WTC11 (cell line): ENCODE measurements around the gene CYP11A1.

Source experiments
- CREB1 ChIP-seq: sonication (generic); formaldehyde crosslinking; IDR thresholded peaks from 2 replicates; pipeline ENCODE4 v1.8.0; 2023; ENCODE audit warnings: mild to moderate bottlenecking, missing genetic modification reagents
- ELF4 ChIP-seq: sonication (generic); formaldehyde crosslinking; IDR thresholded peaks from 2 replicates; pipeline ENCODE4 v1.8.1; 2022; ENCODE audit warnings: low read depth, mild to moderate bottlenecking, moderate library complexity, missing genetic modification reagents
- FOXK1 ChIP-seq: sonication (generic); formaldehyde crosslinking; IDR thresholded peaks from 2 replicates; pipeline ENCODE4 v1.8.0; 2022; ENCODE audit warnings: mild to moderate bottlenecking, moderate library complexity, missing genetic modification reagents
- ZNF317 ChIP-seq: sonication (generic); formaldehyde crosslinking; IDR thresholded peaks from 2 replicates; pipeline ENCODE4 v1.8.1; 2023; ENCODE audit warnings: low read depth, mild to moderate bottlenecking, moderate library complexity, missing genetic modification reagents, borderline replicate concordance
- ZNF423 ChIP-seq: fragments of 250-450 bp; sonication (Bioruptor Pico); IDR thresholded peaks from 2 replicates; pipeline ENCODE4 v2.1.2; 2022; ENCODE audit warnings: mild to moderate bottlenecking, moderate library complexity
- TF ChIP-seq, protein P1 (sequence below): fragments of 200-600 bp; IDR thresholded peaks from 2 replicates; pipeline ENCODE4 v1.8.0; 2022; ENCODE audit warnings: antibody characterized with exemption
- TF ChIP-seq, protein P2 (sequence below): fragments of 250-450 bp; sonication (Bioruptor Pico); IDR thresholded peaks from 2 replicates; pipeline ENCODE4 v1.9.0; 2021; ENCODE audit warnings: moderate library complexity, mild to moderate bottlenecking, inconsistent platforms, borderline replicate concordance
- TF ChIP-seq, protein P3 (sequence below): sonication (generic); formaldehyde crosslinking; IDR thresholded peaks from 2 replicates; pipeline ENCODE4 v1.8.1; 2023; ENCODE audit warnings: mild to moderate bottlenecking, missing genetic modification reagents, moderate library complexity
- TF ChIP-seq, protein P4 (sequence below): fragments of 250-450 bp; sonication (Bioruptor Pico); IDR thresholded peaks from 2 replicates; pipeline ENCODE4 v1.9.0; 2021; ENCODE audit warnings: mild to moderate bottlenecking, borderline replicate concordance
- TF ChIP-seq, protein P5 (sequence below): sonication (generic); formaldehyde crosslinking; conservative IDR thresholded peaks from 2 replicates; pipeline ENCODE4 v1.8.1; 2022; ENCODE audit warnings: mild to moderate bottlenecking, missing genetic modification reagents
- TF ChIP-seq, protein P6 (sequence below): sonication (generic); formaldehyde crosslinking; conservative IDR thresholded peaks from 2 replicates; pipeline ENCODE4 v1.8.1; 2023; ENCODE audit warnings: mild to moderate bottlenecking, low read depth, missing genetic modification reagents, moderate library complexity

DNA sequence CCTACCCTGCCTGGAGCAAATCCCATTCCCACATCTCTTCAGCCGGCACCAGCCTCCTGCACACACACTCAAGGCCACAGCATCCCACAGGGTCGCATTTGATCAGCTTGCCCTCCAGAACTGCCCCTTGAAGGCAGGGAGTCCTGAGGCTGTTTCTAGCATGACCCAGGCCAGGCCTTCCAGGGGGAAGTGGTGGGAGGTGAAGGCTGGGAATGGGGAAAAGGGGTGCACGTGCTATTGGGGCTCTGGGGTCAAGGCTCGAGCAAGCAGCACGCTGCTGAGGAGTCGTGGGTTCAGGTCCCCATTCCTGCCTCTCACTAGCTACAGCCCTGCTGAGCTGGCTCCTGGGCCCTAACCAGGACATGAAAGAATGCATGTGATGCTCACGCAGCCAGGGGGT, 41.4 kb upstream of the CYP11A1 start:
- no peak for TF ChIP-seq CREB1
- TF ChIP-seq, protein P1, sequence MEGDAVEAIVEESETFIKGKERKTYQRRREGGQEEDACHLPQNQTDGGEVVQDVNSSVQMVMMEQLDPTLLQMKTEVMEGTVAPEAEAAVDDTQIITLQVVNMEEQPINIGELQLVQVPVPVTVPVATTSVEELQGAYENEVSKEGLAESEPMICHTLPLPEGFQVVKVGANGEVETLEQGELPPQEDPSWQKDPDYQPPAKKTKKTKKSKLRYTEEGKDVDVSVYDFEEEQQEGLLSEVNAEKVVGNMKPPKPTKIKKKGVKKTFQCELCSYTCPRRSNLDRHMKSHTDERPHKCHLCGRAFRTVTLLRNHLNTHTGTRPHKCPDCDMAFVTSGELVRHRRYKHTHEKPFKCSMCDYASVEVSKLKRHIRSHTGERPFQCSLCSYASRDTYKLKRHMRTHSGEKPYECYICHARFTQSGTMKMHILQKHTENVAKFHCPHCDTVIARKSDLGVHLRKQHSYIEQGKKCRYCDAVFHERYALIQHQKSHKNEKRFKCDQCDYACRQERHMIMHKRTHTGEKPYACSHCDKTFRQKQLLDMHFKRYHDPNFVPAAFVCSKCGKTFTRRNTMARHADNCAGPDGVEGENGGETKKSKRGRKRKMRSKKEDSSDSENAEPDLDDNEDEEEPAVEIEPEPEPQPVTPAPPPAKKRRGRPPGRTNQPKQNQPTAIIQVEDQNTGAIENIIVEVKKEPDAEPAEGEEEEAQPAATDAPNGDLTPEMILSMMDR, result no peak
- TF ChIP-seq ZNF317, result no peak
- no peak for TF ChIP-seq ZNF423 (CRISPR knock-in tag)
- TF ChIP-seq, protein P2, sequence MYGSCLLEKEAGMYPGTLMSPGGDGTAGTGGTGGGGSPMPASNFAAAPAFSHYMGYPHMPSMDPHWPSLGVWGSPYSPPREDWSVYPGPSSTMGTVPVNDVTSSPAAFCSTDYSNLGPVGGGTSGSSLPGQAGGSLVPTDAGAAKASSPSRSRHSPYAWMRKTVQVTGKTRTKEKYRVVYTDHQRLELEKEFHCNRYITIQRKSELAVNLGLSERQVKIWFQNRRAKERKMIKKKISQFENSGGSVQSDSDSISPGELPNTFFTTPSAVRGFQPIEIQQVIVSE (CRISPR knock-in tag), result no peak
- TF ChIP-seq, protein P3, sequence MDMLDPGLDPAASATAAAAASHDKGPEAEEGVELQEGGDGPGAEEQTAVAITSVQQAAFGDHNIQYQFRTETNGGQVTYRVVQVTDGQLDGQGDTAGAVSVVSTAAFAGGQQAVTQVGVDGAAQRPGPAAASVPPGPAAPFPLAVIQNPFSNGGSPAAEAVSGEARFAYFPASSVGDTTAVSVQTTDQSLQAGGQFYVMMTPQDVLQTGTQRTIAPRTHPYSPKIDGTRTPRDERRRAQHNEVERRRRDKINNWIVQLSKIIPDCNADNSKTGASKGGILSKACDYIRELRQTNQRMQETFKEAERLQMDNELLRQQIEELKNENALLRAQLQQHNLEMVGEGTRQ (CRISPR knock-in tag), result no peak
- TF ChIP-seq, protein P4, sequence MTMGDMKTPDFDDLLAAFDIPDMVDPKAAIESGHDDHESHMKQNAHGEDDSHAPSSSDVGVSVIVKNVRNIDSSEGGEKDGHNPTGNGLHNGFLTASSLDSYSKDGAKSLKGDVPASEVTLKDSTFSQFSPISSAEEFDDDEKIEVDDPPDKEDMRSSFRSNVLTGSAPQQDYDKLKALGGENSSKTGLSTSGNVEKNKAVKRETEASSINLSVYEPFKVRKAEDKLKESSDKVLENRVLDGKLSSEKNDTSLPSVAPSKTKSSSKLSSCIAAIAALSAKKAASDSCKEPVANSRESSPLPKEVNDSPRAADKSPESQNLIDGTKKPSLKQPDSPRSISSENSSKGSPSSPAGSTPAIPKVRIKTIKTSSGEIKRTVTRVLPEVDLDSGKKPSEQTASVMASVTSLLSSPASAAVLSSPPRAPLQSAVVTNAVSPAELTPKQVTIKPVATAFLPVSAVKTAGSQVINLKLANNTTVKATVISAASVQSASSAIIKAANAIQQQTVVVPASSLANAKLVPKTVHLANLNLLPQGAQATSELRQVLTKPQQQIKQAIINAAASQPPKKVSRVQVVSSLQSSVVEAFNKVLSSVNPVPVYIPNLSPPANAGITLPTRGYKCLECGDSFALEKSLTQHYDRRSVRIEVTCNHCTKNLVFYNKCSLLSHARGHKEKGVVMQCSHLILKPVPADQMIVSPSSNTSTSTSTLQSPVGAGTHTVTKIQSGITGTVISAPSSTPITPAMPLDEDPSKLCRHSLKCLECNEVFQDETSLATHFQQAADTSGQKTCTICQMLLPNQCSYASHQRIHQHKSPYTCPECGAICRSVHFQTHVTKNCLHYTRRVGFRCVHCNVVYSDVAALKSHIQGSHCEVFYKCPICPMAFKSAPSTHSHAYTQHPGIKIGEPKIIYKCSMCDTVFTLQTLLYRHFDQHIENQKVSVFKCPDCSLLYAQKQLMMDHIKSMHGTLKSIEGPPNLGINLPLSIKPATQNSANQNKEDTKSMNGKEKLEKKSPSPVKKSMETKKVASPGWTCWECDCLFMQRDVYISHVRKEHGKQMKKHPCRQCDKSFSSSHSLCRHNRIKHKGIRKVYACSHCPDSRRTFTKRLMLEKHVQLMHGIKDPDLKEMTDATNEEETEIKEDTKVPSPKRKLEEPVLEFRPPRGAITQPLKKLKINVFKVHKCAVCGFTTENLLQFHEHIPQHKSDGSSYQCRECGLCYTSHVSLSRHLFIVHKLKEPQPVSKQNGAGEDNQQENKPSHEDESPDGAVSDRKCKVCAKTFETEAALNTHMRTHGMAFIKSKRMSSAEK (CRISPR knock-in tag), result no peak
- TF ChIP-seq, protein P5, sequence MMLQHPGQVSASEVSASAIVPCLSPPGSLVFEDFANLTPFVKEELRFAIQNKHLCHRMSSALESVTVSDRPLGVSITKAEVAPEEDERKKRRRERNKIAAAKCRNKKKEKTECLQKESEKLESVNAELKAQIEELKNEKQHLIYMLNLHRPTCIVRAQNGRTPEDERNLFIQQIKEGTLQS (CRISPR knock-in tag), result no peak
- no peak for TF ChIP-seq ELF4 (CRISPR knock-in tag)
- no peak for TF ChIP-seq FOXK1
- TF ChIP-seq, protein P6, sequence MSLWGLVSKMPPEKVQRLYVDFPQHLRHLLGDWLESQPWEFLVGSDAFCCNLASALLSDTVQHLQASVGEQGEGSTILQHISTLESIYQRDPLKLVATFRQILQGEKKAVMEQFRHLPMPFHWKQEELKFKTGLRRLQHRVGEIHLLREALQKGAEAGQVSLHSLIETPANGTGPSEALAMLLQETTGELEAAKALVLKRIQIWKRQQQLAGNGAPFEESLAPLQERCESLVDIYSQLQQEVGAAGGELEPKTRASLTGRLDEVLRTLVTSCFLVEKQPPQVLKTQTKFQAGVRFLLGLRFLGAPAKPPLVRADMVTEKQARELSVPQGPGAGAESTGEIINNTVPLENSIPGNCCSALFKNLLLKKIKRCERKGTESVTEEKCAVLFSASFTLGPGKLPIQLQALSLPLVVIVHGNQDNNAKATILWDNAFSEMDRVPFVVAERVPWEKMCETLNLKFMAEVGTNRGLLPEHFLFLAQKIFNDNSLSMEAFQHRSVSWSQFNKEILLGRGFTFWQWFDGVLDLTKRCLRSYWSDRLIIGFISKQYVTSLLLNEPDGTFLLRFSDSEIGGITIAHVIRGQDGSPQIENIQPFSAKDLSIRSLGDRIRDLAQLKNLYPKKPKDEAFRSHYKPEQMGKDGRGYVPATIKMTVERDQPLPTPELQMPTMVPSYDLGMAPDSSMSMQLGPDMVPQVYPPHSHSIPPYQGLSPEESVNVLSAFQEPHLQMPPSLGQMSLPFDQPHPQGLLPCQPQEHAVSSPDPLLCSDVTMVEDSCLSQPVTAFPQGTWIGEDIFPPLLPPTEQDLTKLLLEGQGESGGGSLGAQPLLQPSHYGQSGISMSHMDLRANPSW (CRISPR knock-in tag), result no peak
